Memory B cell (primary cell): Measurements from ENCODE around the gene TMSB10.
"Not testable (repeated sequence)": the region's sequence is repeated elsewhere in the genome, so short reads cannot be mapped to it uniquely, and the experiment has no call there.

Experiments
- ATAC-seq: fragments of 150-1000 bp; cut with Tn5 transposase; 2 replicates; pipeline ENCODE4 v1.10.0; 2021; ENCODE audit warnings: low read depth, mild to moderate bottlenecking, moderate library complexity
- DNase-seq, 2 donors: peaks; one replicate each; pipeline ENCODE4 v3.0.0; 2022; ENCODE audit warnings: low spot score in 2 of 2
- H3K27ac Mint-ChIP-seq: one replicate; pipeline ENCODE4 v1.8.0; 2022; ENCODE audit warnings: mild to moderate bottlenecking, moderate library complexity, mixed read lengths
- H3K27me3 Mint-ChIP-seq: one replicate; pipeline ENCODE4 v1.8.0; 2022; ENCODE audit warnings: mixed read lengths
- H3K36me3 Mint-ChIP-seq: one replicate; pipeline ENCODE4 v1.8.0; 2022; ENCODE audit warnings: mild to moderate bottlenecking, mixed read lengths
- H3K4me1 Mint-ChIP-seq: one replicate; pipeline ENCODE4 v1.8.0; 2022; ENCODE audit warnings: mixed read lengths
- H3K4me3 Mint-ChIP-seq: one replicate; pipeline ENCODE4 v1.8.0; 2022; ENCODE audit warnings: mild to moderate bottlenecking, moderate library complexity, mixed read lengths
- H3K9me3 Mint-ChIP-seq: one replicate; pipeline ENCODE4 v1.8.0; 2022; ENCODE audit warnings: mixed read lengths

The TMSB10 gene

DNA sequence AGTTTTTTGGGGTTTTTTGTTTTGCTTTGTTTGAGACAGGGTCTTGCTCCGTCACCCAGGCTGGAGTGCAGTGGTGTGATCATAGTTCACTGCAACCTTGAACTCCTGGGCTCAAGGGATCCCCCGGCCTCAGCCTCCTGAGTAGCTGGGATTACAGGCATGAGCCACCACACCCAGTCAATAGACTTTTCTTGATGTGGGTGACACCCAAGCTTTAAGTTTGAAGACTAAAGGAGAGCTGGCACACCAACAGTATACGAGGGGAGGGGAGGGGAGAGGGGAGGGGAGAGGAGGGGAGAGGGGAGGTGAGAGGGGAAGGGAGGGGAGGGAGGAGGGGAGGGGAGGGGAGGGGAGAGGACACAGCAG, 40.4 kb downstream of the TMSB10 start:
- Mint-ChIP-seq H3K4me1 (peaks cover 27% of the 10 kb centered on the region), H3K27ac (peak overlapping the region; percentile 91), H3K4me3 (peak overlapping the region; percentile 75)
- DNase-seq, ATAC-seq, H3K27me3 Mint-ChIP-seq, H3K9me3 Mint-ChIP-seq, H3K36me3 Mint-ChIP-seq: not testable (repeated sequence)

GRCh38 chr2:84946204-84947009, 41.0 kb downstream of the TMSB10 start:
- peak; percentile 92 for ATAC-seq

GRCh38 chr2:84947010-84947593, 41.6 kb downstream of the TMSB10 start:
- H3K4me3 Mint-ChIP-seq = peak overlapping the region; percentile 75
- ATAC-seq (no peak), DNase-seq (no peak)
- peaks cover 27% of the 10 kb centered on the region for H3K4me1 Mint-ChIP-seq
- H3K27me3 Mint-ChIP-seq = no peaks in the 10 kb centered on the region
- H3K9me3 Mint-ChIP-seq = no peaks in the 10 kb centered on the region
- H3K36me3 Mint-ChIP-seq = peaks cover 2% of the 10 kb centered on the region
- H3K27ac Mint-ChIP-seq = peak overlapping the region; percentile 91

More at GRCh38 chr2:84946204-84947009, 41.0 kb downstream of the TMSB10 start:
- Mint-ChIP-seq H3K27me3 (no peaks in the 10 kb centered on the region), H3K36me3 (peaks cover 2% of the 10 kb centered on the region), H3K4me1 (peaks cover 27% of the 10 kb centered on the region), H3K27ac (peak overlapping the region; percentile 91), H3K4me3 (peak overlapping the region; percentile 75), H3K9me3 (no peaks in the 10 kb centered on the region)
- DNase-seq = peak; percentile 35 to 48

GRCh38 chr2:84953535-84953934, 48.1 kb downstream of the TMSB10 start:
- Mint-ChIP-seq H3K36me3 (peaks cover 2% of the 10 kb centered on the region), H3K4me3 (no peak overlapping the region), H3K4me1 (peaks cover 8% of the 10 kb centered on the region), H3K27me3 (no peaks in the 10 kb centered on the region), H3K9me3 (no peaks in the 10 kb centered on the region), H3K27ac (no peak overlapping the region)
- ATAC-seq (no peak), DNase-seq (no peak)

GRCh38 chr2:84954329-84954728, 48.9 kb downstream of the TMSB10 start:
- H3K4me1 Mint-ChIP-seq = peaks cover 10% of the 10 kb centered on the region
- H3K36me3 Mint-ChIP-seq = peaks cover 2% of the 10 kb centered on the region
- no peaks in the 10 kb centered on the region for H3K9me3 Mint-ChIP-seq
- DNase-seq (no peak), ATAC-seq (no peak)
- H3K27me3 Mint-ChIP-seq = no peaks in the 10 kb centered on the region
- H3K27ac Mint-ChIP-seq = no peak overlapping the region
- no peak overlapping the region for H3K4me3 Mint-ChIP-seq
